NCI-H1694 (cell line): Measurements from ENCODE around the gene ARHGAP22.
"Not testable (repeated sequence)": the region's sequence is repeated elsewhere in the genome, so short reads cannot be mapped to it uniquely, and the experiment has no call there.

Source experiments
- DNase-seq: peaks from one replicate; lab custom pipeline; 2025; lab: John Stamatoyannopoulos, UW

The ARHGAP22 gene

GRCh38 chr10:48450233-48450740 is 154.6 kb downstream of the ARHGAP22 start:
- DNase-seq: no peak

- DNase-seq: no peak
Measured at GRCh38 chr10:48449501-48450232, 155.2 kb downstream of the ARHGAP22 start.

- no peak for DNase-seq
Measured at GRCh38 chr10:48448796-48449195, 156.1 kb downstream of the ARHGAP22 start.

GRCh38 chr10:48447356-48448215 is 157.3 kb downstream of the ARHGAP22 start:
- DNase-seq: no peak

- no peak for DNase-seq
Measured at GRCh38 chr10:48446785-48447184, 158.1 kb downstream of the ARHGAP22 start.

GRCh38 chr10:48445932-48446331 is 158.9 kb downstream of the ARHGAP22 start:
- no peak for DNase-seq

- DNase-seq: peak; percentile 1
Measured at GRCh38 chr10:48444861-48445841, 159.7 kb downstream of the ARHGAP22 start.

GRCh38 chr10:48444266-48444665 is 160.6 kb downstream of the ARHGAP22 start:
- DNase-seq: peak; percentile 4

- DNase-seq: no peak
Measured at GRCh38 chr10:48442809-48443177, 162.1 kb downstream of the ARHGAP22 start.

- DNase-seq: no peak
Measured at GRCh38 chr10:48442090-48442808, 162.6 kb downstream of the ARHGAP22 start.

GRCh38 chr10:48440771-48441170 is 164.1 kb downstream of the ARHGAP22 start:
- no peak for DNase-seq

- no peak for DNase-seq
Measured at GRCh38 chr10:48439581-48440041, 165.3 kb downstream of the ARHGAP22 start.

- DNase-seq: no peak
Measured at GRCh38 chr10:48439031-48439430, 165.8 kb downstream of the ARHGAP22 start.

GRCh38 chr10:48437546-48437945 is 167.3 kb downstream of the ARHGAP22 start:
- no peak for DNase-seq

GRCh38 chr10:48431871-48432270 is 173.0 kb downstream of the ARHGAP22 start:
- no peak for DNase-seq

GRCh38 chr10:48430402-48430993 is 174.4 kb downstream of the ARHGAP22 start:
- no peak for DNase-seq

GRCh38 chr10:48429309-48429708 is 175.6 kb downstream of the ARHGAP22 start:
- no peak for DNase-seq

- no peak for DNase-seq
Measured at GRCh38 chr10:48428896-48429295, 176.0 kb downstream of the ARHGAP22 start.

- no peak for DNase-seq
Measured at GRCh38 chr10:48423884-48424283, 181.0 kb downstream of the ARHGAP22 start.

GRCh38 chr10:48421862-48422261 is 183.0 kb downstream of the ARHGAP22 start:
- DNase-seq: not testable (repeated sequence)

GRCh38 chr10:48419714-48420113 is 185.2 kb downstream of the ARHGAP22 start:
- no peak for DNase-seq
